Activated B cell treated with CpG ODN at 0.5 μM for 24 hours (primary cell): ENCODE data around the gene AAGAB. TPM values are rescaled to one million over a fixed set of nuclear protein-coding genes. Genes with fewer than 3 reads are reported as not detected.
A peak's percentile ranks its signal among the peaks of the same experiment; 100 is the strongest.
"Not testable (repeated sequence)": the region's sequence is repeated elsewhere in the genome, so short reads cannot be mapped to it uniquely, and the experiment has no call there.

ENCODE experiments used
- ATAC-seq: fragments of 200-7000 bp; cut with Tn5 transposase; one replicate; pipeline ENCODE4 v1.10.0; 2021; ENCODE audit warnings: low read depth, mild to moderate bottlenecking, moderate library complexity
- CTCF ChIA-PET: fragments of 350-600 bp; sonication (Branson Sonifier 250); formaldehyde crosslinking; loops from one replicate; lab custom pipeline; 2021; ENCODE audit warnings: antibody characterized with exemption; lab: Charles Lee
- POLR2A ChIA-PET: fragments of 350-600 bp; sonication (Branson Sonifier 250); formaldehyde crosslinking; loops from one replicate; lab custom pipeline; 2021; ENCODE audit warnings: antibody characterized with exemption; lab: Charles Lee
- DNase-seq: peaks from one replicate; pipeline ENCODE4 v3.0.0; 2022
- H3K27ac Mint-ChIP-seq: one replicate; pipeline ENCODE4 v1.8.0; 2020; ENCODE audit warnings: mixed read lengths
- H3K27me3 Mint-ChIP-seq: one replicate; pipeline ENCODE4 v1.8.0; 2021; ENCODE audit warnings: mixed read lengths
- H3K36me3 Mint-ChIP-seq: one replicate; pipeline ENCODE4 v1.8.0; 2021; ENCODE audit warnings: low read depth, mixed read lengths
- H3K4me1 Mint-ChIP-seq: one replicate; pipeline ENCODE4 v1.8.0; 2021; ENCODE audit warnings: mixed read lengths
- H3K4me3 Mint-ChIP-seq: one replicate; pipeline ENCODE4 v1.8.0; 2020; ENCODE audit warnings: mild to moderate bottlenecking, mixed read lengths
- H3K9me3 Mint-ChIP-seq: one replicate; pipeline ENCODE4 v1.8.0; 2020; ENCODE audit warnings: mixed read lengths
- CTCF ChIP-seq: fragments of 200-600 bp; IDR thresholded peaks from one replicate; pipeline ENCODE4 v1.8.0; 2022; ENCODE audit warnings: antibody characterized with exemption, mild to moderate bottlenecking
- intact Hi-C: fragments of 100-400 bp; cut with micrococcal nuclease; formaldehyde crosslinking; loops from one replicate; pipeline ENCODE4 v1.15.1; 2024
- total RNA-seq: library from RNA; stranded (reverse); gene quantifications from 2 replicates; pipeline ENCODE4 v1.2.3, GENCODE V29; 2022

Gene AAGAB
- total RNA-seq, 1 donor from 2014 or later = 48.5 TPM

GRCh38 chr15:67156834-67157233, 97.6 kb downstream of the AAGAB start:
- CTCF ChIA-PET = no interaction called here
- DNase-seq = no peak
- H3K4me3 Mint-ChIP-seq = no peak overlapping the region
- peaks cover 46% of the 10 kb centered on the region for H3K36me3 Mint-ChIP-seq
- H3K4me1 Mint-ChIP-seq = peaks cover 84% of the 10 kb centered on the region
- POLR2A ChIA-PET = interaction anchor here (1.4 kb wide), 1 partner anchor 74 kb away, joined by 4 read pairs; no protein-coding TSS in a partner anchor
- intact Hi-C loops = loop anchor here (5.0 kb wide), 1 partner anchor 35 kb away; no protein-coding TSS in a partner anchor
- H3K27ac Mint-ChIP-seq = no peak overlapping the region
- no peak for TF ChIP-seq CTCF
- ATAC-seq = no peak
- no peaks in the 10 kb centered on the region for H3K9me3 Mint-ChIP-seq
- H3K27me3 Mint-ChIP-seq = no peaks in the 10 kb centered on the region

DNA sequence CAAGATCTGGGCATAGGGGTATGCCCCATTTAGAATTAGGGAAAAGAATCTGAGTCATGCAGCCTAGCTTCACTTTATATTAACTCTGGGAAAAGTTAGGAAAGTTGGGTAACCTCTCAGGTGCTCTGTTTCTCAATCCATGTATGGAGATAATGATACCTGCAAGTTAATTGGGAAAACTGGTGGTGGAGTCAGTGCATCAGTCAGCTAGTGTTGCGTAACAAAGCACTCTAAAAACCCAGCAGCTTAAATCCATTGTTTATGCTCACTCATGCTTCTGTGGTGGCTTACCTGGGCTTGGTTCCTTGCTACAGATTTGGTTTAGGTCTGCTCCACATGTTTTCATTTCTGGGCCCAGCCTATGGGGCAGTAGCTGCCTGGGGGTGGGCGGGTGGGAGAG, 98.0 kb downstream of the AAGAB start:
- Mint-ChIP-seq H3K27ac (no peak overlapping the region), H3K4me1 (peaks cover 83% of the 10 kb centered on the region), H3K9me3 (no peaks in the 10 kb centered on the region), H3K4me3 (no peak overlapping the region), H3K27me3 (no peaks in the 10 kb centered on the region), H3K36me3 (peaks cover 46% of the 10 kb centered on the region)
- ATAC-seq = no peak
- no peak for DNase-seq
- no peak for TF ChIP-seq CTCF
- ChIA-PET CTCF (no interaction called here), POLR2A (interaction anchor here (0.5 to 1.4 kb wide), 3 partner anchors 13 to 74 kb away, joined by 3 to 4 read pairs (median 3); no protein-coding TSS in a partner anchor)
- intact Hi-C loops = loop anchor here (5.0 kb wide), 1 partner anchor 34 kb away; no protein-coding TSS in a partner anchor

DNA sequence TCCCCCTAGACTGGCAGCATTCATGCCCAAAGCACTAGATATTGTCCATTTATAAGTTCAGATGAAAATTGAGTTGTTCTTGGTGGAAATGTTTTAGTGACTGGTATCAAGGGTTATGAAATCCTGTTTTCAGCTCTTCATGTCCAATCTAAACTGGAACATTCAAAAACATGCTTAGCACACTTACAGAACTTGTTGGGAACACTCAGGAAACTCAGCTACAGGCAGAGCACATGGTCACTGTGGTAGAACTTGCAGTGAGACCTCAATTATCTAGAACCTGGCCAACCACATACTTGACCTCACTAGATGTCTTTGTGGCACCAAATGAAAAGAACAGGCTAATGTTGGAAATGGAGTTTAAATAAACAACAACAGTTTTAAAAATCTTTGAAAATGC, 100.2 kb downstream of the AAGAB start:
- intact Hi-C loops = no loop called here
- no peak for TF ChIP-seq CTCF
- Mint-ChIP-seq H3K27ac (peak overlapping the region; percentile 16), H3K27me3 (no peaks in the 10 kb centered on the region), H3K9me3 (no peaks in the 10 kb centered on the region), H3K4me3 (no peak overlapping the region), H3K4me1 (peaks cover 82% of the 10 kb centered on the region), H3K36me3 (peaks cover 41% of the 10 kb centered on the region)
- ChIA-PET CTCF (no interaction called here), POLR2A (no interaction called here)
- DNase-seq (no peak), ATAC-seq (no peak)

DNA sequence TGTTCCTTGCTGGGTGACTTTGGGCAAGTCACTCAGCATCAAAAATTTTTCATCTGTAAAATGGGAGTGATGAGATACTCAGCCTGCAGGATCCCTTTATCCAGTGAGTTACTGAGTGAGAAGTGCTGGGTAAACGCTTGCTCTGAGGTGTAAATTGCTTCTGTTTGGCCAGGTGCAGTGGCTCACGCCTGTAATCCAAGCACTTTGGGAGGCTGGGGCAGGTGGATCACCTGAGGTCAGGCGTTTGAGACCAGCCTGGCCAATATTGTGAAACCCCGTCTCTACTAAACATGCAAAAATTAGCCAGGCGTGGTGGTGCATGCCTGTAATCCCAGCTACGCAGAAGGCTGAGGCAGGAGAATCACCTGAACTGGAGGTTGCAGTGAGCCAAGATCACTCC, 101.4 kb downstream of the AAGAB start:
- H3K4me3 Mint-ChIP-seq = peak overlapping the region; percentile 13
- H3K27me3 Mint-ChIP-seq = not testable (repeated sequence)
- H3K27ac Mint-ChIP-seq = peak overlapping the region; percentile 36

DNA sequence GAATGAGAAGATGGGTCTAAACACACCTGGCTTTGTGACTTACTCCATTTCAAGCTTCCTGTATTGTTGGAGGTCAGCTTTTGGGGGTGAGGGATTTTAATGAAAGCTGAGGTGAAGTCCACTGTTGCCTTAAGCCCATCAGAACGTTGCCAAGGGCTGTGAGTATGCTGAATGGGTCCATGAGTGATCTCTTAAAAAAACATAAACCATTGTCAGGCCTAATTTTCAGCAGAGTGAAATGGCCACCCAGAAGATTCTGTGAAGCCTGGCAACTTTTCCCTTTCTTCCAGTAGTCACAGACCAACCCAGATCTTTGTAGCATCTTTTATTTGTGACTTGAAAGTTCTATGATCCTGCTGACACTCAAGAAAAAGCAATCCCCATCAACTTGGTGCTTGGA, 102.0 kb downstream of the AAGAB start:
- H3K4me1 Mint-ChIP-seq = peaks cover 86% of the 10 kb centered on the region

More for the DNA sequence above, 101.4 kb downstream of the AAGAB start:
- POLR2A ChIA-PET = interaction anchor here (0.6 kb wide), 1 partner anchor 52 kb away, joined by 7 read pairs; no protein-coding TSS in a partner anchor
- ATAC-seq, H3K9me3 Mint-ChIP-seq, DNase-seq, CTCF ChIA-PET, intact Hi-C loops: not testable (repeated sequence)
- H3K36me3 Mint-ChIP-seq = peaks cover 38% of the 10 kb centered on the region
- peaks cover 86% of the 10 kb centered on the region for H3K4me1 Mint-ChIP-seq

More for the DNA sequence above, 102.0 kb downstream of the AAGAB start:
- Mint-ChIP-seq H3K9me3 (no peaks in the 10 kb centered on the region), H3K4me3 (no peak overlapping the region), H3K27me3 (no peaks in the 10 kb centered on the region), H3K36me3 (peaks cover 33% of the 10 kb centered on the region), H3K27ac (peak overlapping the region; percentile 18)
- intact Hi-C loops = no loop called here
- ATAC-seq (no peak), DNase-seq (no peak)
- ChIA-PET POLR2A (interaction anchor here (0.9 kb wide), 1 partner anchor 31 kb away, joined by 3 read pairs; no protein-coding TSS in a partner anchor), CTCF (no interaction called here)
- no peak for TF ChIP-seq CTCF

Other genes starting within 250 kb of the AAGAB start
- gene SMAD3, start 189.1 kb downstream of the AAGAB start, total RNA-seq = 85.9 and 118 TPM in 2 replicates
- gene IQCH, start 125 bp upstream of the AAGAB start, total RNA-seq = 1.1 and 1.5 TPM in 2 replicates